GM12892 (cell line): ENCODE data around the gene FNDC1.

Experiments
- POLR2A ChIP-seq: IDR thresholded peaks from 2 replicates; pipeline ENCODE4 v1.6.1; 2011; ENCODE audit warnings: low read depth, low read length, control low read depth
- POLR2AphosphoS5 ChIP-seq: IDR thresholded peaks from 2 replicates; pipeline ENCODE4 v1.6.1; 2011; ENCODE audit warnings: low read depth, low read length, control low read depth
- TAF1 ChIP-seq: IDR thresholded peaks from 2 replicates; pipeline ENCODE4 v1.6.1; 2011; ENCODE audit warnings: low read depth, mild to moderate bottlenecking, control low read depth, low read length, borderline replicate concordance

DNA sequence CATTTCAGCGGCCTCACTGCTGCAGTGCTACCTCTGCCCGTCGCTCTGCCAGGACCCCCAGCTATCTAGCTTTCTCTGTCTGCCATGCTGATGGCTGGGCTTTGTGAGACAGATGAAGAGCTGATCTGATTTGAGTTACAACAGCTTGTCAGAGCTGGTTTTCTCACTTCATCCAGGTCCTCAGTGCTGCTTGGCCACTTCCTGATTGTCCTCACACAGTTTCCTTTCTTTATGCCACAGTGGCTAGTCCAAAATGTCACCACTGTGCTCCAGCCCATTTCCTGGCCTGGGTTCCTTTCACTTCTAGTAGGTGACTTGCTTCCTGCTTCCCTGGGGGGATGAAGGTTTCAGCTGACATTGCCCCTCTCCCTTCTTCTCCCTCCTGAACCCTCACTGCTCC lies 35.4 kb downstream of the FNDC1 start:
- TF ChIP-seq TAF1 (no peak), POLR2A (no peak), POLR2AphosphoS5 (no peak)
